ENCODE results near the gene STRIP1. TPM values are rescaled to one million over a fixed set of nuclear protein-coding genes. Genes with fewer than 3 reads are reported as not detected.

The STRIP1 gene
- total and polyA plus RNA-seq, 2 of the 8 experiments (the other 6 are each of a cell fraction or from before 2014, with no cell fraction given) = 21.3 to 45.6 TPM

GRCh38 chr1:110074166-110074565 is 39.7 kb downstream of the STRIP1 start:
- Histone ChIP-seq H3K23me2 (ENCODE audit: low read depth, low read length) (no peaks in the 10 kb centered on the region; the same call in 1 of the 2 replicates), H3K4ac (replicated peaks; ENCODE audit: insufficient read length, low read depth, low read length) (no peak overlapping the region), H2AK5ac (ENCODE audit: low read depth, low read length) (no peak overlapping the region), H4K91ac (replicated peaks; ENCODE audit: insufficient read length, low read length) (no peak overlapping the region), H2BK12ac (ENCODE audit: low read depth, low read length) (no peak overlapping the region), H3K18ac (ENCODE audit: extremely low read depth, low read length) (no peak overlapping the region), H4K5ac (ENCODE audit: insufficient read length, low read depth, low read length) (no peak overlapping the region), H2AFZ (ENCODE audit: low read length) (no peak overlapping the region), H3K4me1 (replicated peaks in 1 of 4; ENCODE audit: control insufficient read depth in 3 of 4, insufficient read depth in 4 of 4, low read length in 3 of 4) (peaks cover 3 to 13% (median 6%) of the 10 kb centered on the region in 4 experiments; a peak in 6 of 7 replicates), H3K27me3 (replicated peaks in 1 of 4; ENCODE audit: control insufficient read depth in 3 of 4, extremely low read depth in 1 of 4, insufficient read depth in 3 of 4, low read length in 3 of 4) (peaks cover 31 to 68% (median 49%) of the 10 kb centered on the region in 4 experiments), H2BK15ac (ENCODE audit: low read length) (no peak overlapping the region), H3K23ac (ENCODE audit: insufficient read length) (no peak overlapping the region), H3K79me2 (ENCODE audit: control insufficient read depth in 1 of 2, insufficient read depth in 2 of 2, low read length in 2 of 2) (no peaks in the 10 kb centered on the region), H4K8ac (ENCODE audit: extremely low read depth, insufficient read depth, low read length) (no peak overlapping the region), H3K4me3 (ENCODE audit: extremely low read depth in 1 of 4, insufficient read depth in 2 of 4, low read depth in 3 of 4, low read length in 4 of 4) (no peak overlapping the region), H3K4me2 (ENCODE audit: insufficient read depth in 1 of 2, low read depth in 2 of 2, low read length in 2 of 2) (no peak overlapping the region), H3K27ac (ENCODE audit: low read depth, low read length) (no peak overlapping the region), H3K56ac (replicated peaks; ENCODE audit: insufficient read length, low read depth, low read length) (no peak overlapping the region), H3K79me1 (ENCODE audit: low read depth, low read length) (no peaks in the 10 kb centered on the region), H2BK120ac (replicated peaks; ENCODE audit: low read depth, low read length) (no peak overlapping the region), H3K14ac (ENCODE audit: insufficient read length) (no peak overlapping the region), H3K36me3 (ENCODE audit: control insufficient read depth in 2 of 4, insufficient read depth in 4 of 4, low read length in 3 of 4) (peaks cover 0 to 5% (median 0%) of the 10 kb centered on the region in 4 experiments; a peak in 1 of 8 replicates), H2BK5ac (ENCODE audit: low read depth, low read length) (no peak overlapping the region), H3K9me3 (ENCODE audit: insufficient read depth in 2 of 2, low read depth in 1 of 2, low read length in 1 of 2) (no peaks in the 10 kb centered on the region; a peak in 1 of 4 replicates), H3K9ac (replicated peaks in 1 of 4; ENCODE audit: extremely low read depth in 1 of 4, low read depth in 3 of 4, low read length in 3 of 4) (no peak overlapping the region), H2BK20ac (ENCODE audit: low read length) (no peak overlapping the region), H4K20me1 (replicated peaks in 1 of 2; ENCODE audit: control insufficient read depth in 1 of 2, insufficient read depth in 2 of 2, low read length in 2 of 2) (peaks cover 0 to 2% of the 10 kb centered on the region in 2 experiments)
- ChIA-PET CTCF (ENCODE audit: partially characterized antibody) (interaction anchor here (1.2 to 52.4 kb wide), 3 partner anchors 11 to 43 kb away, joined by 3 to 1450 read pairs (median 1450); partner anchors contain the start of genes ALX3 and STRIP1), POLR2A (ENCODE audit: partially characterized antibody) (no interaction called here)
- DNase-seq (ENCODE audit: low read depth in 1 of 2, low spot score in 2 of 2) (no peak), FAIRE-seq (no peak)
- no peak for TF ChIP-seq USF2 (IDR thresholded peaks at IDR 0.05; ENCODE audit: low read length)
- no peak for TF ChIP-seq GTF2F1 (IDR thresholded peaks at IDR 0.05; ENCODE audit: borderline replicate concordance, low read depth, low read length)
- no peak for TF ChIP-seq E2F6 (IDR thresholded peaks at IDR 0.05)
- TF ChIP-seq PHF8 (conservative IDR thresholded peaks at IDR 0.05; ENCODE audit: low read depth, low read length) = no peak
- no peak for TF ChIP-seq BRCA1 (IDR thresholded peaks at IDR 0.05; ENCODE audit: low read depth, low read length)
- no peak for TF ChIP-seq YY1 (IDR thresholded peaks at IDR 0.05; ENCODE audit: low read depth, low read length)
- TF ChIP-seq GABPA (IDR thresholded peaks at IDR 0.05; ENCODE audit: borderline replicate concordance, insufficient read depth, low read length) = no peak
- WGBS, 2 experiments (ENCODE audit: extremely low coverage in 1 of 2, insufficient coverage in 1 of 2, insufficient read length in 1 of 2, insufficient replicate concordance in 2 of 2, low coverage in 1 of 2, low lambda C conversion rate in 2 of 2, missing lambda C conversion rate in 1 of 2) = 70% methylated on average over 4 of the region's 4 CpGs; no CpG with 5 or more reads in 1 of the 2 experiments
